GM23338 (cell line): ENCODE results near the gene CATSPERD. TPM values are rescaled to one million over a fixed set of nuclear protein-coding genes. Genes with fewer than 3 reads are reported as not detected.

ENCODE experiments used
- ATAC-seq: fragments of 200-7000 bp; cut with Tn5 transposase; 3 replicates; pipeline ENCODE4 v1.9.1; 2020
- DNase-seq: peaks from one replicate; pipeline ENCODE4 v3.0.0-alpha.2; 2015; ENCODE audit warnings: low spot score
- H2AFZ ChIP-seq: fragments of 200-600 bp; sonication (generic); 2 replicates; pipeline ENCODE4 v1.8.0; 2016; ENCODE audit warnings: antibody characterized with exemption, mild to moderate bottlenecking, moderate library complexity
- H3F3A ChIP-seq: fragments of 200-600 bp; sonication (generic); replicated peaks from 2 replicates; pipeline ENCODE4 v1.8.0; 2017; ENCODE audit warnings: antibody characterized with exemption, mixed run types, low read depth
- H3K27ac ChIP-seq: fragments of 200-600 bp; sonication (generic); 2 replicates; pipeline ENCODE4 v1.6.1; 2016; ENCODE audit warnings: low read depth
- H3K27me3 ChIP-seq: fragments of 200-600 bp; sonication (generic); 2 replicates; pipeline ENCODE4 v1.8.0; 2016; ENCODE audit warnings: mild to moderate bottlenecking, mixed run types, moderate library complexity; ENCODE audit not compliant: insufficient read depth
- H3K36me3 ChIP-seq: fragments of 200-600 bp; sonication (generic); 2 replicates; pipeline ENCODE4 v1.8.0; 2016; ENCODE audit warnings: mild to moderate bottlenecking; ENCODE audit not compliant: insufficient read depth
- H3K4me1 ChIP-seq: fragments of 200-600 bp; sonication (generic); 2 replicates; pipeline ENCODE4 v1.8.0; 2016; ENCODE audit warnings: mild to moderate bottlenecking, moderate library complexity; ENCODE audit not compliant: insufficient read depth
- H3K4me2 ChIP-seq: fragments of 200-600 bp; sonication (generic); 2 replicates; pipeline ENCODE4 v1.7.1; 2017; ENCODE audit warnings: mixed run types
- H3K4me3 ChIP-seq: fragments of 200-600 bp; sonication (generic); 2 replicates; pipeline ENCODE4 v1.6.1; 2016; ENCODE audit warnings: mixed run types
- H3K79me2 ChIP-seq: fragments of 200-600 bp; sonication (generic); replicated peaks from 2 replicates; pipeline ENCODE4 v1.8.0; 2017; ENCODE audit warnings: mild to moderate bottlenecking; ENCODE audit not compliant: insufficient read depth
- H3K9me2 ChIP-seq: fragments of 200-600 bp; sonication (generic); 2 replicates; pipeline ENCODE4 v1.8.0; 2017; ENCODE audit not compliant: insufficient read depth
- H4K20me1 ChIP-seq: fragments of 200-600 bp; sonication (generic); replicated peaks from 2 replicates; pipeline ENCODE4 v1.8.0; 2017; ENCODE audit warnings: mild to moderate bottlenecking; ENCODE audit not compliant: insufficient read depth
- H3K27ac Mint-ChIP-seq: 2 replicates; pipeline ENCODE4 v1.8.0; 2020; ENCODE audit warnings: inconsistent platforms, mild to moderate bottlenecking, moderate library complexity, mixed read lengths
- H3K27me3 Mint-ChIP-seq: 3 replicates; pipeline ENCODE4 v1.8.0; 2022; ENCODE audit warnings: low read depth, mild to moderate bottlenecking, moderate library complexity, mixed read lengths, inconsistent platforms; ENCODE audit not compliant: insufficient read depth, poor library complexity
- H3K36me3 Mint-ChIP-seq: 3 replicates; pipeline ENCODE4 v1.8.0; 2021; ENCODE audit warnings: low read depth, mild to moderate bottlenecking, inconsistent platforms, moderate library complexity, mixed read lengths
- H3K4me1 Mint-ChIP-seq: 3 replicates; pipeline ENCODE4 v1.8.0; 2020; ENCODE audit warnings: mild to moderate bottlenecking, inconsistent platforms, mixed read lengths
- H3K4me3 Mint-ChIP-seq: 3 replicates; pipeline ENCODE4 v1.8.0; 2021; ENCODE audit warnings: moderate library complexity, mild to moderate bottlenecking, inconsistent platforms, mixed read lengths
- H3K9me3 Mint-ChIP-seq: 3 replicates; pipeline ENCODE4 v1.8.0; 2020; ENCODE audit warnings: moderate library complexity, mild to moderate bottlenecking, inconsistent platforms, mixed read lengths
- EZH2 ChIP-seq: fragments of 200-600 bp; sonication (generic); IDR thresholded peaks from one replicate; pipeline ENCODE4 v1.8.0; 2017; ENCODE audit warnings: antibody characterized with exemption, mild to moderate bottlenecking, low read depth; ENCODE audit not compliant: unreplicated experiment
- EZH2phosphoT487 ChIP-seq: fragments of 200-600 bp; sonication (generic); IDR thresholded peaks from one replicate; pipeline ENCODE4 v1.8.1; 2018; ENCODE audit warnings: antibody characterized with exemption; ENCODE audit not compliant: unreplicated experiment
- JUNB ChIP-seq: IDR thresholded peaks from one replicate; pipeline ENCODE4 v1.6.1; 2016; ENCODE audit warnings: antibody characterized with exemption; ENCODE audit not compliant: unreplicated experiment
- NANOG ChIP-seq: IDR thresholded peaks from 2 replicates; pipeline ENCODE4 v1.6.1; 2016; ENCODE audit warnings: antibody characterized with exemption, borderline replicate concordance
- POLR2AphosphoS5 ChIP-seq: IDR thresholded peaks from 2 replicates; pipeline ENCODE4 v1.6.1; 2016; ENCODE audit warnings: antibody characterized with exemption, low read depth
- REST ChIP-seq: IDR thresholded peaks from one replicate; pipeline ENCODE4 v1.6.1; 2018; ENCODE audit warnings: antibody characterized with exemption; ENCODE audit not compliant: unreplicated experiment
- STAT1 ChIP-seq: IDR thresholded peaks from one replicate; pipeline ENCODE4 v1.6.1; 2016; ENCODE audit warnings: antibody characterized with exemption; ENCODE audit not compliant: unreplicated experiment
- ZNF114 ChIP-seq: fragments of 250-450 bp; sonication (Bioruptor Pico); IDR thresholded peaks from 2 replicates; pipeline ENCODE4 v1.5.0; 2020; ENCODE audit warnings: mild to moderate bottlenecking, moderate library complexity
- ZNF331 ChIP-seq: fragments of 250-450 bp; sonication (Bioruptor Pico); IDR thresholded peaks from 2 replicates; pipeline ENCODE4 v1.5.0; 2020; ENCODE audit warnings: low read depth, mild to moderate bottlenecking, moderate library complexity
- ZNF462 ChIP-seq: fragments of 250-450 bp; sonication (Bioruptor Pico); IDR thresholded peaks from 2 replicates; pipeline ENCODE4 v1.5.0; 2020; ENCODE audit warnings: mild to moderate bottlenecking, moderate library complexity
- polyA plus RNA-seq: library from polyadenylated mRNA; unstranded; fragments of >200 nt; fragmentation: Nextera tagmentation; extraction: Ambion mirVana; gene quantifications from 2 replicates; pipeline ENCODE4 v1.2.1, GENCODE V29; 2016
- total RNA-seq: library from RNA; depleted of rRNA; stranded (reverse); fragments of >200 nt; shearing (Covaris generic); gene quantifications from 2 replicates; pipeline ENCODE4 v1.2.3, GENCODE V29; 2014

The CATSPERD gene
- total and polyA plus RNA-seq, 2 experiments from 2014 or later: 0.17 TPM; not detected in 1

GRCh38 chr19:5784581-5785147, 64.2 kb downstream of the CATSPERD start, which contains the start of gene PRR22:
Gene PRR22 (minus strand): TSS chr19:5784746. CDS start chr19:5784660, 86 bp downstream.
- no peak within 1 kb of the TSS for H2AFZ ChIP-seq
- TF ChIP-seq STAT1: no peak
- no peak for TF ChIP-seq NANOG
- TF ChIP-seq ZNF114 (CRISPR knock-in tag): no peak
- TF ChIP-seq ZNF462 (CRISPR knock-in tag): no peak
- no peak for TF ChIP-seq REST
- TF ChIP-seq POLR2AphosphoS5: no peak
- no peak for TF ChIP-seq EZH2
- no peak for TF ChIP-seq JUNB
- TF ChIP-seq EZH2phosphoT487: no peak
- no peak for TF ChIP-seq ZNF331 (CRISPR knock-in tag)
- no peak within 1 kb of the TSS for H3K4me3 Mint-ChIP-seq

More at GRCh38 chr19:5784581-5785147, 64.2 kb downstream of the CATSPERD start, which contains the start of gene PRR22:
- Histone ChIP-seq H3K4me1 (no peaks in the 10 kb centered on the region), H3K9me2 (no peaks in the 10 kb centered on the region), H3K4me3 (no peak within 1 kb of the TSS), H3K36me3 (no peaks in the 10 kb centered on the region), H4K20me1 (peaks cover 3% of the 10 kb centered on the region; the same call in 1 of the 2 replicates), H3K4me2 (no peak within 1 kb of the TSS), H3K27me3 (no peaks in the 10 kb centered on the region), H3K79me2 (no peaks in the 10 kb centered on the region), H3K27ac (no peak within 1 kb of the TSS), H3F3A (no peaks in the 10 kb centered on the region)
- DNase-seq: no peak
- peaks cover 7% of the 10 kb centered on the region for H3K27me3 Mint-ChIP-seq
- no peaks in the 10 kb centered on the region for H3K4me1 Mint-ChIP-seq
- no peak within 1 kb of the TSS for H3K27ac Mint-ChIP-seq
- ATAC-seq: no peak
- peaks cover 33% of the 10 kb centered on the region for H3K36me3 Mint-ChIP-seq
- H3K9me3 Mint-ChIP-seq: no peaks in the 10 kb centered on the region; the same call in 2 of the 3 replicates
